GM21619 (cell line): Measurements from ENCODE around the gene AMZ2.
"Not testable (repeated sequence)": the region's sequence is repeated elsewhere in the genome, so short reads cannot be mapped to it uniquely, and the experiment has no call there.

Experiments
- ATAC-seq: cut with Tn5 transposase; IDR thresholded peaks from one replicate; pipeline ENCODE4 v1.9.1; 2021; ENCODE audit not compliant: unreplicated experiment

Gene AMZ2, protein sequence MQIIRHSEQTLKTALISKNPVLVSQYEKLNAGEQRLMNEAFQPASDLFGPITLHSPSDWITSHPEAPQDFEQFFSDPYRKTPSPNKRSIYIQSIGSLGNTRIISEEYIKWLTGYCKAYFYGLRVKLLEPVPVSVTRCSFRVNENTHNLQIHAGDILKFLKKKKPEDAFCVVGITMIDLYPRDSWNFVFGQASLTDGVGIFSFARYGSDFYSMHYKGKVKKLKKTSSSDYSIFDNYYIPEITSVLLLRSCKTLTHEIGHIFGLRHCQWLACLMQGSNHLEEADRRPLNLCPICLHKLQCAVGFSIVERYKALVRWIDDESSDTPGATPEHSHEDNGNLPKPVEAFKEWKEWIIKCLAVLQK

DNA sequence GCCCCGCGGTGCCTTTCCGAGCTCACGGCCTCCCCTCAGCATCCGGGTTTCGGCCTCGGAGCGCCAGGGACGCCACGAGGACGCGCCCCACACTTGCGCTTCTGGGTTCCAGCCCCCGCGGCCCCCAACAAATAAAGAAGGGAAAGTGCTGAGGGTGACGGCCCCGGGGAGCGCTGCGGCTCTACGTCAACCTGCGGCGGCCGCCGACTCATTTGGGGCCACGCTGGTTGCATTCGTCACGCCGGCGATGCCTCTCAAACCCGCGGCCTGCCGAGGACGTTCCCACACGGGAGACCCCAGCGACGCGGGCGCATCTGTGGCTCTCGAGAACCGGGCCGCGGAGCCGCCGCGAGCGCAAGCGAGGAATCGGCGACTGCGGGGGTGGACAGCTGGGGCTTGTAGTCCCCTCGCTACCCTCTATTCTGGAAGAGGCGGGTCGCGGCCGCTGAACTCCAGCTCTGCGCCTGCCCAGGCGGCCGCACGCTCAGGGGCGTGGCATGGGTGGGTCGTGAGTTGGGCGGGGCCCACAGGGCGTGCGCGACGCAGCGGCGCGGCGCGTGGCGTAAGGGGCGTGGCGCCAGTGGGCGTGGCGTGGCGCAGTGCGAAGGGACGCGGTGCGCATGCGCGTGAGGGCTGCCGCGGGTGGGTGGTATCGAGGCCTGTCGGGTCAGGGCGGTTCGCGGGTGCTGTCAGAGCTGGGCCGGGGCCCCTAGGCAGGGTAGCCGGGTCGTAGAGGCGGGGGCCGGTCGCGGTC is at the start of gene AMZ2:
AMZ2 (plus strand) TSS at position 599 of the 754 bp plus-strand sequence. CDS start 2,145 bp downstream, outside the sequence.
- peak; percentile 80 for ATAC-seq

DNA sequence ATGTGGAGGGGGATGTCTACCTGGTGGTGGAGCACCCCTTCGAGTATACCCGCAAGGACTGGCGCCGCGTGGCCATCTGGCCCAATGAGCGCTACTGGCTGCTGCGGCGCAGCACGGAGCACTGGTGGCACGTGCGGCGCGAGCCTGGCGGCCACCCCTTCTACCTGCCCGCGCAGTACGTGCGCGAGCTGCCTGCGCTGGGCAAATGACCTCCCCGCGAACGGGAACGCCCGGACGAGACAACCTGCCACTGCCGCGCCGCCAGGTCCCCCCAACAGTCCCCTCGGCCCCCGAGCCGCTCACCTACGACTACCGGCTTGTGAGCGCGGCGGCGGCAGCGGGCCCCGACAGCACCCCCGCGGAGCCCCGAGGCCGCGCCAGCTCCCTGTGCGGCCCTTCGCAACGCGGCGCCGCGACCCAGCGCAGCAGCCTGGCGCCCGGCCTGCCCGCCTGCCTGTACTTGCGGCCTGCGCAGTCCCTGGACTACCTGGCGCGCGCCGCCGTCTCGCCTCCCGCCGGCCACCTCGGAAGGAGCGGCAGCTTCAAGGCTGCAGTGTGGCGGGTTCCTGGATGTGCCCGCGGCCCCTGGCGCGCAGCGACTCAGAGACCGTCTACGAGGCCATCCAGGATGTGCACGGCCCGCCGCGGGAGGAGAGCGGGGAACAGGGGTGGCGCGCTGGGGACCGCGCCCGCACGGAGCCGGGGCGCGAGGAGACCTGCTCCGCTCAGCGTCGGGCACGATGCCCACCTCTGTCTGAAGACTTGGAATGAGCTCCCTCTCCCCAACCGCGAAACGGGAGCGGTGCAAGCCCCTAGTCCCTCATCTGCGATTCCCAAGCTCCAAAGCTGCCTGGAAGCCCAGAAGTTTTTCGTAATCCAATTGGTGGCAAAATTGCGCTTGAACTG is 48.7 kb upstream of the AMZ2 start:
- ATAC-seq: no peak

GRCh38 chr17:68199837-68200688 is 47.8 kb upstream of the AMZ2 start:
- ATAC-seq: no peak

- no peak for ATAC-seq
These were observed 47.0 kb upstream of the AMZ2 start for GRCh38 chr17:68200689-68201417.

- ATAC-seq: not testable (repeated sequence)
These were observed 46.4 kb upstream of the AMZ2 start for GRCh38 chr17:68201418-68201771.

GRCh38 chr17:68202321-68202720 is 45.5 kb upstream of the AMZ2 start:
- not testable (repeated sequence) for ATAC-seq

GRCh38 chr17:68204736-68205135 is 43.1 kb upstream of the AMZ2 start:
- ATAC-seq: no peak

DNA sequence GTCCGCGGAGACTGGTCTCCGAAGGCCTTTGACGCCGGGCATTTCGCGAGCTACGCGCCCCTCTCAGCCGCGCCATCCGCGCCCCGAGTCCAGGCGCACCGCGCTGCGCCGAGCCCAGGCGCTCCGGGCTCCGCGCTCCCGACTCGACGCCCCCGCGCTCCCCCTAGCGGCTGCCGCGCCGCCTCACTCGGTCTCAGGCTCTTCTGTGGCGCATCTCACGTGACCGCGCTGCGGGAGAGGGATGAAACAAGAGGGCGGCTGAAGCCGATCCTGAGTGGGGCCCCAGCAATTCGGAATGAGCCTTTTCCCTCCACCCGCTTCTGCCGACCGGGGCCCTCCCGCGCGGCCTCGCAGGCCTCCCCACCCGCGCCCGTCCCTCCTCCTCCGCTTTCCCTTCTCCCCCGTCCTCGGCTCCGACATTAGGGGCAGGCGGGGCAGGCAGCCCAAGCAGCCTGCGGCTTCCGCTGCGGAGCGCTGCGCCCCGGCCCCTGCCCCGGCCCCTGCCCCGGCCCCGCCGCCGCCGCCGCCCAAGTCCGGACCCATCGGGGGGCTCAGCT is 42.5 kb upstream of the AMZ2 start:
- ATAC-seq: peak; percentile 81

DNA sequence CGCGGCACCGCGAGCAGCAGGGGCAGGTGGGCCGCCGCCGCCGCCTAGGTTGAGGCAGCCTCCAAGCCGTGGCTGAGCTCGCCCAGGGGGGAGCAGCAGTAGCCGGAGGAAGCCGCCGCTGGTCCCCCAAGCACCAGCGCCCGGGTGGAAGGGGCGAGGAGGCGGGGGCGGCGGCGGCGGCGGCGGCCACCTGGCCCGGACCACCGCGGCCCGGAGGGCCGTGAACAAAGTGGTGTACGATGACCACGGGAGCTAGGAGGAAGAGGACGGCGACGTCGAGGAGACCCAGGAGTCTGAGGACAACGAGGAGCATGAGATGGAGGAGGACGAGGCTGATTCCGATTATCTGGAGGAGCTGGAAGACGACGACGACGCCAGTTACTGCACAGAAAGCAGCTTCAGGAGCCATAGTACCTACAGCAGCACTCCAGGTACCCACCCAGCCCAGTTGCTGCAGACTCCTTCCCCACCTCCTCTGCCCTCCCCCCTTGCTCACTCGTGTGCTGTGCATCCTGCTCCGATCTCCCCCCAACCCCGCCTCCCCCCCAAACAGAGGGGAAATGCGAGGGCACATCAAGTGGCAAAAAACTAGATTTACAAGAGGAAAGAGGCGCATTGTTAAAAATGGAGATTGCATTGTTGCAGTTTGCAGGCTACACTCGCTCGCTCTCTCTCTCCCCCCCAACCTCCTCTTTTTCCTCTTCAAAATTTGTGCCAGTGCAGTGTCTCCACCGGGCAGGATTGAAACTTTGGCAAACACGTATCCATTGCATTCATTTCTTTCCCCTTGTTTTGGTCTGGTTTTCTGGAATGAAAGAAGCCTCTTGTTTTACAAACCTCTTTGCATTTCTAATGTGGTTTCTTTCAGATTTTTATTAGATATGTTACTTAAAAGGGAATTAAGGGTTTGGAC is 41.8 kb upstream of the AMZ2 start:
- ATAC-seq: peak; percentile 33

DNA sequence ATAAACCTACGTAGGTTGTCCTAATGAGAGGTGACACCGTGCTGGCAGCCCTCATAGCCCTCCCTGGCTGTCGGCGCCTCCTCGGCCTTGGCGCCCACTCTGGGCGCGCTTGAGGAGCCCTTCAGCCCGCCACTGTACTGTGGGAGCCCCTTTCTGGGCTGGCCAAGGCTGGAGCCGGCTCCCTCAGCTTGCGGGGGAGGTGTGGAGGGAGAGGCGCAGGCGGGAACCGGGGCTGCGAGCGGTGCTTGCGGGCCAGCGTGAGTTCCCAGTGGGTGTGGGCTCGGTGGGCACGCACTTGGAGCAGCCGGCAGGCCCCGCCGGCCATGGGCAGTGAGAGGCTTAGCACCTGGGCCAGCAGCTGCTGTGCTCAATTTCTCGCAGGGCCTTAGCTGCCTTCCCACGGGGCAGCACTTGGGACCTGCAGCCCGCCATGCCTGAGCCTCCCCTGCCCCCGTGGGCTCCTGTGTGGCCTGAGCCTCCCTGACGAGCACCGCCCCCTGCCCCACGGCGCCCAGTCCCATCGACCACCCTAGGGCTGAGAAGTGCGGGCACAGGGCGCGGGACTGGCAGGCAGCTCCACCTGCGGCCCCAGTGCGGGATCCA is 40.1 kb upstream of the AMZ2 start:
- ATAC-seq: no peak

- ATAC-seq: not testable (repeated sequence)
These were observed 39.2 kb upstream of the AMZ2 start for GRCh38 chr17:68208651-68209050.

- ATAC-seq: not testable (repeated sequence)
These were observed 38.5 kb upstream of the AMZ2 start for GRCh38 chr17:68209191-68209900.

DNA sequence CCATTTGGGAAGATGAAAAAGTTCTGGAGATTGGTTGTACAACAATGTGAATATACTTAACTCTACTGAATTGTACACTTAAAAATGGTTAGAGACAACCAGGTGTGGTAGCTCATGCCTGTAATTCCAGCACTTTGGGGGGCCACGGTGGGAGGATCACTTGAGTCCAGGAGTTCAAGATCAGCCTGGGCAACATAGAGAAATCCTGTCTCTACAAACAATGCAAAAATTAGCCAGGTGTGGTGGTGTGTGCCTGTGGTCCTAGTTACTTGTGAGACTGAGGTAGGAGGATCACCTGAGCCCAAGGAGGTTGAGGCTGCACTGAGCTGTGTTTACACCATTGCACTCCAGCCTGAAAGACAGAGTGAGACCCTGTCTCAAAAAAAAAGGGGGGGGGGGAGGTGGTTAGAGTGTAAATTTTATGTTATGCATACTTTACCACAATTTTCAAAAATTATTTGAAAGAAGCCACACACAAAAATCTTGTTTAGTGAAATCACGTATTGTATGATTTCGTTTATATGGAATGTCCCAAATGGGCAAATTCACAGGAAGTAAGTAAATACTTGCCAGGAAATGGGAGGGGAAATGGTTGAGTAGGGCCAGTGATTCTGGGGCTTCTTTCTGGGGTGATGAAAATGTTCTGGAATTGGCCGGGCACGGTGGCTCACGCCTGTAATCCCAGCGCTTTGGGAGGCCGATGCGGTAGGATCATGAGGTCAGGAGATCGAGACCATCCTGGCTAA is 37.1 kb upstream of the AMZ2 start:
- ATAC-seq: no peak

DNA sequence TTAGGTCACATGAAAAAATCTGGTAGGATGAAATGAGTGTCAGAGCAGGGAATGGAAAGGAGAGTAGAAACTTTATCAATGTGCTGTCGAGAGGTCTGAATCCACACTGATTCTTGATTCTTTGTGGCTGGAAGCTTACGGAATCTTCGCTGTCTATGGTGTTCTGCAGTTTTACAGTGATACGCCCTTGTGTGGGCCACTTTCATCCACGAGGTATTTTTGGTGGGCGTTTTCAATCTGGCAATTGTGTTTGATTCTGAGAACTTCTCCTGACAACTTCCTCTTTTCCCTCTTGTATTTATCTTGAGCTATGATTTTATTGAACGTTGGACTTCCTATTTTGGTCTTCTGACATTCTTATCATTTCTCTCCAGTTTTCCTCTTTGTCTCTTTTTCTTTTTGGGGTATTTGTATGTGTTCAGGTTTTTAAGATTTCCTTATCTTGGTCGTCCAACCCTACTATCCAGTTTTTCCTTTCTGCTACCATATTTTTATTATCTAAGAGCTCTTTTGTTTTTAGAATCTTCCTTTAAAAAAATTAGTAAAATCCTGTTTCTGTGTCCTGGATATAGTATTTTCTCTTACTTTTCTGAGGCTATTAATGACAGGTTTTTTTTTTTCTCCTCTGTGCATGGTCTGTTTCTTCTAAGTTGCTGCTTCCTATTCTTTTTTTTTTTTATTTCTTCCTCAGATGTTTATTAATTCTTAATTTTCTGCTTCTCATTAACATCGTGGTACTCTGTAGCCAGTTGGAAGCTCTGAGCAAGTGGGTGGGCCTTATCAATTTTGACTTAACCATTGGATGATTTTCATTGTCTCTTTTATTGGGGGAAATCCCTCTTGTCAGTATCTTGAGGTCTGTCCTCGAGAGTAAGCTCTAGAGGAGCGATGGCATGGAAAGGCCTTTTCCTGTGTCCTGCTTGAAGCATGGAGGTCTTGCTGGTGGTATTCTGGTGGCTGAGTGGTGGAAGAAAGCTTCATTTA is 34.1 kb upstream of the AMZ2 start:
- ATAC-seq: not testable (repeated sequence)

DNA sequence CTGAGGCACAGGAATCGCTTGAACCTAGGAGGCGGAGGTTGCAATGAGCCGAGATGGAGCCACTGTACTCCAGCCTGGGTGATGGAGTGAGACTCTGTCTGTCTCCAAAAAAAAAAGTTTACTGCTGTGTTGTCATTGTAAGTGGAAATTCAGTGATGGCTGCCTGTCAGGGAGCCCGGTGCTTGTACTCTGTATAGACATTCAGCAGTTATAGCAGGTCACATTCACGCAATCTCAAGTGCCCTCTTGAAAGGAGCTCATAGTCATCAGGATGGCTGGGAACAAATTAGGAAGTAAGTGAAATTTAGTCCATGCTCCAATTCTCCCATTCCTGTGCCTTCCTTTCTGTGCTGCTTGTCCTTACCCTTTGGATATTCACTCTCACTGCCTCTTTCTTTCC is 32.4 kb upstream of the AMZ2 start:
- not testable (repeated sequence) for ATAC-seq
